HG02943 (cell line): Measurements from ENCODE around the gene TCF4.
A peak's percentile ranks its signal among the peaks of the same experiment; 100 is the strongest.

Experiments used
- ATAC-seq: cut with Tn5 transposase; IDR thresholded peaks from one replicate; pipeline ENCODE4 v1.9.1; 2021; ENCODE audit warnings: mild to moderate bottlenecking, low read depth, moderate library complexity; ENCODE audit not compliant: unreplicated experiment

The TCF4 gene

GRCh38 chr18:55419132-55419946, 168.7 kb downstream of the TCF4 start:
- no peak for ATAC-seq

GRCh38 chr18:55418439-55418838, 169.6 kb downstream of the TCF4 start:
- no peak for ATAC-seq

- no peak for ATAC-seq
Observed at GRCh38 chr18:55416791-55417190, 171.2 kb downstream of the TCF4 start.

- peak; percentile 84 for ATAC-seq
Observed at GRCh38 chr18:55415258-55415871, 172.6 kb downstream of the TCF4 start.

- no peak for ATAC-seq
Observed at GRCh38 chr18:55414475-55414874, 173.5 kb downstream of the TCF4 start.

- ATAC-seq: no peak
Observed at GRCh38 chr18:55413474-55413873, 174.5 kb downstream of the TCF4 start.

GRCh38 chr18:55407774-55408535, 180.0 kb downstream of the TCF4 start:
- ATAC-seq: no peak

- no peak for ATAC-seq
Observed at GRCh38 chr18:55407191-55407590, 180.8 kb downstream of the TCF4 start.

GRCh38 chr18:55406451-55406991, 181.5 kb downstream of the TCF4 start:
- no peak for ATAC-seq

GRCh38 chr18:55405893-55406406, 182.0 kb downstream of the TCF4 start:
- ATAC-seq: no peak

- no peak for ATAC-seq
Observed at GRCh38 chr18:55405475-55405874, 182.5 kb downstream of the TCF4 start.

GRCh38 chr18:55404832-55405465, 183.0 kb downstream of the TCF4 start:
- no peak for ATAC-seq

- no peak for ATAC-seq
Observed at GRCh38 chr18:55404136-55404830, 183.7 kb downstream of the TCF4 start.

- ATAC-seq: no peak
Observed at GRCh38 chr18:55403421-55403949, 184.5 kb downstream of the TCF4 start.

GRCh38 chr18:55402731-55403405, 185.1 kb downstream of the TCF4 start:
- no peak for ATAC-seq

- no peak for ATAC-seq
Observed at GRCh38 chr18:55401638-55402191, 186.3 kb downstream of the TCF4 start.

GRCh38 chr18:55400590-55401541, 187.1 kb downstream of the TCF4 start:
- no peak for ATAC-seq

GRCh38 chr18:55400081-55400480, 187.9 kb downstream of the TCF4 start:
- ATAC-seq: no peak
